Neural progenitor cell (in vitro differentiated cells): Measurements from ENCODE around the gene PHACTR1.

Experiments
- EZH2 ChIP-seq: fragments of 200-600 bp; sonication (generic); IDR thresholded peaks from 2 replicates; pipeline ENCODE4 v1.6.1; 2017; ENCODE audit warnings: antibody characterized with exemption, mild to moderate bottlenecking, moderate library complexity
- EZH2phosphoT487 ChIP-seq: fragments of 200-600 bp; sonication (generic); IDR thresholded peaks from 2 replicates; pipeline ENCODE4 v1.6.1; 2017; ENCODE audit warnings: antibody characterized with exemption
- TF ChIP-seq, protein P1 (sequence below): fragments of 200-600 bp; sonication (generic); IDR thresholded peaks from 2 replicates; pipeline ENCODE4 v1.5.1; 2017; ENCODE audit warnings: antibody characterized with exemption, mild to moderate bottlenecking

DNA sequence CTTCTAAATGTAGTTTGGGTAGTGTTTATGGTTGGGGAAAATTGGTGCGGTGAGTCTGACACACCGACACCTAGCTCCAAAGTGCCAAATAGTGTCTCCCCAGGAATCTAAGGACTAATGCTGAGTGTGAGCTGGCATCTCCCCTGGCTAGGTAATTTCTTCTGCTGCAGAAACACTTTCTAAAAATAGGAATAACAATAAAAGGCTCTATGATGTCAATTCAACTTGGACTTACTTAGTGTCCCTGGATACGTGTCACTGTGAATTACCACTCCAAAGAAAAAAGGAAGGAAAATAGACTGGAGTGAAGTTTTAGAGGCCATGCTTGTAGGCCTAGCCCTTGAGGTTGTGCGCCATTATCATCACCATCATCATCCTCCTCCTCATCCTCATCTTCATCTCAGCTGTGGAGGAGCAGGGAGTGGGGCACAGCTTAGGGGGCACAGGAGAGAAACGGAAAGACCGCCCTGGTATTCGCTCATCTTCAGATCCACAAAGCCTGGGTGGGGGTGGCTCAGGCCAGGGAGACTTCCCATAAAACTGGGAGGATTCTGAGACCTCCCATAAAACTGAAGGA is 522.2 kb downstream of the PHACTR1 start:
- TF ChIP-seq, protein P1, sequence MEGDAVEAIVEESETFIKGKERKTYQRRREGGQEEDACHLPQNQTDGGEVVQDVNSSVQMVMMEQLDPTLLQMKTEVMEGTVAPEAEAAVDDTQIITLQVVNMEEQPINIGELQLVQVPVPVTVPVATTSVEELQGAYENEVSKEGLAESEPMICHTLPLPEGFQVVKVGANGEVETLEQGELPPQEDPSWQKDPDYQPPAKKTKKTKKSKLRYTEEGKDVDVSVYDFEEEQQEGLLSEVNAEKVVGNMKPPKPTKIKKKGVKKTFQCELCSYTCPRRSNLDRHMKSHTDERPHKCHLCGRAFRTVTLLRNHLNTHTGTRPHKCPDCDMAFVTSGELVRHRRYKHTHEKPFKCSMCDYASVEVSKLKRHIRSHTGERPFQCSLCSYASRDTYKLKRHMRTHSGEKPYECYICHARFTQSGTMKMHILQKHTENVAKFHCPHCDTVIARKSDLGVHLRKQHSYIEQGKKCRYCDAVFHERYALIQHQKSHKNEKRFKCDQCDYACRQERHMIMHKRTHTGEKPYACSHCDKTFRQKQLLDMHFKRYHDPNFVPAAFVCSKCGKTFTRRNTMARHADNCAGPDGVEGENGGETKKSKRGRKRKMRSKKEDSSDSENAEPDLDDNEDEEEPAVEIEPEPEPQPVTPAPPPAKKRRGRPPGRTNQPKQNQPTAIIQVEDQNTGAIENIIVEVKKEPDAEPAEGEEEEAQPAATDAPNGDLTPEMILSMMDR, result no peak
- TF ChIP-seq EZH2 (no peak), EZH2phosphoT487 (no peak)
